Ovary (tissue), 3 donors: ENCODE measurements around the gene TEP1.

ENCODE experiments used
- EP300 ChIP-seq: sonication (generic); formaldehyde crosslinking; IDR thresholded peaks from one replicate; pipeline ENCODE4 v1.6.1; 2017; ENCODE audit warnings: antibody characterized with exemption
- POLR2A ChIP-seq: fragments of 450-650 bp; IDR thresholded peaks from one replicate; pipeline ENCODE4 v1.6.1; 2017; ENCODE audit warnings: antibody characterized with exemption, mild to moderate bottlenecking, moderate library complexity
- TF ChIP-seq, protein P1 (sequence below), 3 donors: fragments of 450-650 bp in 2 of 3; fragments of 200-600 bp in 1 of 3; IDR thresholded peaks; one replicate each; pipeline versions ENCODE4 v1.5.1 to v1.8.0; 2016 to 2022; ENCODE audit warnings: antibody characterized with exemption in 3 of 3, mild to moderate bottlenecking in 1 of 3
- donor health status: DM: no; HTN: no; CAD: no.

- TF ChIP-seq, protein P1, sequence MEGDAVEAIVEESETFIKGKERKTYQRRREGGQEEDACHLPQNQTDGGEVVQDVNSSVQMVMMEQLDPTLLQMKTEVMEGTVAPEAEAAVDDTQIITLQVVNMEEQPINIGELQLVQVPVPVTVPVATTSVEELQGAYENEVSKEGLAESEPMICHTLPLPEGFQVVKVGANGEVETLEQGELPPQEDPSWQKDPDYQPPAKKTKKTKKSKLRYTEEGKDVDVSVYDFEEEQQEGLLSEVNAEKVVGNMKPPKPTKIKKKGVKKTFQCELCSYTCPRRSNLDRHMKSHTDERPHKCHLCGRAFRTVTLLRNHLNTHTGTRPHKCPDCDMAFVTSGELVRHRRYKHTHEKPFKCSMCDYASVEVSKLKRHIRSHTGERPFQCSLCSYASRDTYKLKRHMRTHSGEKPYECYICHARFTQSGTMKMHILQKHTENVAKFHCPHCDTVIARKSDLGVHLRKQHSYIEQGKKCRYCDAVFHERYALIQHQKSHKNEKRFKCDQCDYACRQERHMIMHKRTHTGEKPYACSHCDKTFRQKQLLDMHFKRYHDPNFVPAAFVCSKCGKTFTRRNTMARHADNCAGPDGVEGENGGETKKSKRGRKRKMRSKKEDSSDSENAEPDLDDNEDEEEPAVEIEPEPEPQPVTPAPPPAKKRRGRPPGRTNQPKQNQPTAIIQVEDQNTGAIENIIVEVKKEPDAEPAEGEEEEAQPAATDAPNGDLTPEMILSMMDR (IDR thresholded peaks at IDR 0.05) = no peak
- TF ChIP-seq POLR2A = peak; percentile 78
- no peak for TF ChIP-seq EP300
Observed at GRCh38 chr14:20332788-20333493, 80.4 kb downstream of the TEP1 start, which contains the start of gene CCNB1IP1.
